ENCODE results near the gene CYP2W1. TPM values are rescaled to one million over a fixed set of nuclear protein-coding genes. Genes with fewer than 3 reads are reported as not detected.
A peak's percentile ranks its signal among the peaks of the same experiment; 100 is the strongest.

CYP2W1 gene
- polyA plus RNA-seq, 2 of the 4 experiments (the other 2 are of a cell fraction), result not detected

DNA sequence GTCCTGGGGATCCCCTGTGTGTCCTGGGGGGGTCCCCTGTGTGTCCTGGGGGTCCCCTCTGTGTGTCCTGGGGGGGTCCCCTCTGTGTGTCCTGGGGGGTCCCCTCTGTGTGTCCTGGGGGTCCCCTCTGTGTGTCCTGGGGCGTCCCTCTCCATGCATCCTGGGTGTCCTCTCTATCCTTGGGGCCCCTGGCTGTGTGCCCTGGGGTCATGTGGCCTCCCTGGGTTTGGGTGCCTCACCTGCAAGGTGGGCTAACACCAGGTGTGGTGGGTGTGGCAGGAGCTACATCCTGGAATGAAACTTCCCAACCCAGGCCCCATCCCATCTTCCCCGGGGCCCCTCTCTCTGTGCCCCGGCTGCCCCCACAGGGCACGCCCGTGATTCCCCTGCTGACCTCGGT lies 4.9 kb downstream of the CYP2W1 start:
- CTCF ChIA-PET, result interaction anchor here (1.6 to 4.0 kb wide), 3 partner anchors 11 to 78 kb away, joined by 5 to 22 read pairs (median 16); no protein-coding TSS in a partner anchor
- ATAC-seq (no peak), DNase-seq (ENCODE audit: low read depth in 1 of 2, low spot score in 1 of 2) (no peak), FAIRE-seq (no peak)
- H3K4me2 ChIP-seq, result no peak overlapping the region
- 100% methylated on average over 1 of the region's 6 CpGs for WGBS (ENCODE audit: missing lambda C conversion rate)
- TF ChIP-seq NPAS2 (CRISPR knock-in tag; IDR thresholded peaks at IDR 0.05; ENCODE audit: borderline replicate concordance), result no peak
- TF ChIP-seq MAX (IDR thresholded peaks at IDR 0.05), result no peak
- TF ChIP-seq KDM5A (IDR thresholded peaks at IDR 0.05), result no peak
- TF ChIP-seq JUN (IDR thresholded peaks at IDR 0.05), result no peak
- no peak for TF ChIP-seq RNF2 (IDR thresholded peaks at IDR 0.05; ENCODE audit: borderline replicate concordance, low read depth)
- no peak for TF ChIP-seq ESRRA (IDR thresholded peaks at IDR 0.05; ENCODE audit: borderline replicate concordance, low read length)
- TF ChIP-seq FOSB (CRISPR knock-in tag; IDR thresholded peaks at IDR 0.05), result no peak
- TF ChIP-seq ZFP36 (IDR thresholded peaks at IDR 0.05; ENCODE audit: borderline replicate concordance, partially characterized antibody), result no peak
- no peak overlapping the region for H3K4me3 ChIP-seq
- H3K9me3 ChIP-seq, result no peaks in the 10 kb centered on the region
- no peak overlapping the region for H3K27ac ChIP-seq
- POLR2A ChIA-PET, result no interaction called here
- H3K4me1 ChIP-seq, result peaks cover 20% of the 10 kb centered on the region

GRCh38 chr7:988426-988911 lies 5.5 kb downstream of the CYP2W1 start:
- ChIA-PET CTCF (interaction anchor here (1.4 to 1.7 kb wide), 2 partner anchors 77 to 187 kb away, joined by 5 to 16 read pairs; no protein-coding TSS in a partner anchor), POLR2A (no interaction called here)
- FAIRE-seq (no peak), ATAC-seq (no peak), DNase-seq (ENCODE audit: low read depth in 1 of 2, low spot score in 1 of 2) (no peak)
- Histone ChIP-seq H3K9me3 (no peaks in the 10 kb centered on the region), H3K4me2 (no peak overlapping the region), H3K27ac (peak overlapping the region in 1 of 2 experiments; percentile 4; a peak in 2 of 6 replicates), H3K4me3 (no peak overlapping the region), H3K4me1 (peaks cover 22% of the 10 kb centered on the region)
- WGBS (ENCODE audit: missing lambda C conversion rate), result 80% methylated on average over 3 of the region's 24 CpGs
- no peak for TF ChIP-seq ZSCAN20 (CRISPR knock-in tag; IDR thresholded peaks at IDR 0.05)
- no peak for TF ChIP-seq NFE2L2 (conservative IDR thresholded peaks at IDR 0.05; ENCODE audit: low read length)
- no peak for TF ChIP-seq POLR2AphosphoS2 (conservative IDR thresholded peaks at IDR 0.05; ENCODE audit: low read length)
- no peak for TF ChIP-seq EHF (CRISPR knock-in tag; IDR thresholded peaks at IDR 0.05)
- TF ChIP-seq CEBPB (IDR thresholded peaks at IDR 0.05), result no peak
- no peak for TF ChIP-seq BHLHE40 (IDR thresholded peaks at IDR 0.05; ENCODE audit: low read depth, low read length)
- TF ChIP-seq JUNB (IDR thresholded peaks at IDR 0.05), result no peak
- no peak for TF ChIP-seq HDAC2 (IDR thresholded peaks at IDR 0.05)
- TF ChIP-seq, protein P1, sequence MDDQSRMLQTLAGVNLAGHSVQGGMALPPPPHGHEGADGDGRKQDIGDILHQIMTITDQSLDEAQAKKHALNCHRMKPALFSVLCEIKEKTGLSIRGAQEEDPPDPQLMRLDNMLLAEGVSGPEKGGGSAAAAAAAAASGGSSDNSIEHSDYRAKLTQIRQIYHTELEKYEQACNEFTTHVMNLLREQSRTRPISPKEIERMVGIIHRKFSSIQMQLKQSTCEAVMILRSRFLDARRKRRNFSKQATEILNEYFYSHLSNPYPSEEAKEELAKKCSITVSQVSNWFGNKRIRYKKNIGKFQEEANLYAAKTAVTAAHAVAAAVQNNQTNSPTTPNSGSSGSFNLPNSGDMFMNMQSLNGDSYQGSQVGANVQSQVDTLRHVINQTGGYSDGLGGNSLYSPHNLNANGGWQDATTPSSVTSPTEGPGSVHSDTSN (IDR thresholded peaks at IDR 0.05), result no peak
- no peak for TF ChIP-seq EHMT2 (IDR thresholded peaks at IDR 0.05; ENCODE audit: low read depth)
- no peak for TF ChIP-seq HOXA7 (CRISPR knock-in tag; IDR thresholded peaks at IDR 0.05)
- no peak for TF ChIP-seq RARB (CRISPR knock-in tag; IDR thresholded peaks at IDR 0.05)

GRCh38 chr7:988963-989529 lies 6.1 kb downstream of the CYP2W1 start:
- Histone ChIP-seq H3K27ac (peak overlapping the region in 1 of 2 experiments; percentile 4; a peak in 1 of 6 replicates), H3K4me3 (no peak overlapping the region), H3K4me1 (peaks cover 23% of the 10 kb centered on the region), H3K9me3 (no peaks in the 10 kb centered on the region), H3K4me2 (no peak overlapping the region)
- FAIRE-seq, result no peak
- 95% methylated on average over 2 of the region's 15 CpGs for WGBS (ENCODE audit: missing lambda C conversion rate)
- ChIA-PET CTCF (interaction anchor here (1.4 to 1.7 kb wide), 2 partner anchors 76 to 187 kb away, joined by 5 to 16 read pairs; no protein-coding TSS in a partner anchor), POLR2A (no interaction called here)
- no peak for ATAC-seq
- DNase-seq (ENCODE audit: low read depth in 1 of 2, low spot score in 1 of 2), result no peak
- TF ChIP-seq HDAC2 (IDR thresholded peaks at IDR 0.05), result no peak
- TF ChIP-seq HOXB5 (CRISPR knock-in tag; IDR thresholded peaks at IDR 0.05), result no peak
- TF ChIP-seq HES2 (IDR thresholded peaks at IDR 0.05), result no peak
- TF ChIP-seq SMC3 (IDR thresholded peaks at IDR 0.05), result no peak
- TF ChIP-seq, protein P2, sequence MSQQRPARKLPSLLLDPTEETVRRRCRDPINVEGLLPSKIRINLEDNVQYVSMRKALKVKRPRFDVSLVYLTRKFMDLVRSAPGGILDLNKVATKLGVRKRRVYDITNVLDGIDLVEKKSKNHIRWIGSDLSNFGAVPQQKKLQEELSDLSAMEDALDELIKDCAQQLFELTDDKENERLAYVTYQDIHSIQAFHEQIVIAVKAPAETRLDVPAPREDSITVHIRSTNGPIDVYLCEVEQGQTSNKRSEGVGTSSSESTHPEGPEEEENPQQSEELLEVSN (IDR thresholded peaks at IDR 0.05; ENCODE audit: borderline replicate concordance, low read depth), result no peak
- TF ChIP-seq RNF2 (IDR thresholded peaks at IDR 0.05; ENCODE audit: borderline replicate concordance, low read depth), result no peak
- TF ChIP-seq ESRRA (IDR thresholded peaks at IDR 0.05; ENCODE audit: borderline replicate concordance, low read length), result no peak
- TF ChIP-seq FOSL2 (IDR thresholded peaks at IDR 0.05), result no peak
- TF ChIP-seq FOSL2 (CRISPR knock-in tag; IDR thresholded peaks at IDR 0.05), result no peak
- TF ChIP-seq ATOH8 (CRISPR knock-in tag; IDR thresholded peaks at IDR 0.05; ENCODE audit: low read depth), result no peak
- no peak for TF ChIP-seq MAFK (IDR thresholded peaks at IDR 0.05; ENCODE audit: partially characterized antibody)
- no peak for TF ChIP-seq EHF (CRISPR knock-in tag; IDR thresholded peaks at IDR 0.05)
- TF ChIP-seq, protein P3, sequence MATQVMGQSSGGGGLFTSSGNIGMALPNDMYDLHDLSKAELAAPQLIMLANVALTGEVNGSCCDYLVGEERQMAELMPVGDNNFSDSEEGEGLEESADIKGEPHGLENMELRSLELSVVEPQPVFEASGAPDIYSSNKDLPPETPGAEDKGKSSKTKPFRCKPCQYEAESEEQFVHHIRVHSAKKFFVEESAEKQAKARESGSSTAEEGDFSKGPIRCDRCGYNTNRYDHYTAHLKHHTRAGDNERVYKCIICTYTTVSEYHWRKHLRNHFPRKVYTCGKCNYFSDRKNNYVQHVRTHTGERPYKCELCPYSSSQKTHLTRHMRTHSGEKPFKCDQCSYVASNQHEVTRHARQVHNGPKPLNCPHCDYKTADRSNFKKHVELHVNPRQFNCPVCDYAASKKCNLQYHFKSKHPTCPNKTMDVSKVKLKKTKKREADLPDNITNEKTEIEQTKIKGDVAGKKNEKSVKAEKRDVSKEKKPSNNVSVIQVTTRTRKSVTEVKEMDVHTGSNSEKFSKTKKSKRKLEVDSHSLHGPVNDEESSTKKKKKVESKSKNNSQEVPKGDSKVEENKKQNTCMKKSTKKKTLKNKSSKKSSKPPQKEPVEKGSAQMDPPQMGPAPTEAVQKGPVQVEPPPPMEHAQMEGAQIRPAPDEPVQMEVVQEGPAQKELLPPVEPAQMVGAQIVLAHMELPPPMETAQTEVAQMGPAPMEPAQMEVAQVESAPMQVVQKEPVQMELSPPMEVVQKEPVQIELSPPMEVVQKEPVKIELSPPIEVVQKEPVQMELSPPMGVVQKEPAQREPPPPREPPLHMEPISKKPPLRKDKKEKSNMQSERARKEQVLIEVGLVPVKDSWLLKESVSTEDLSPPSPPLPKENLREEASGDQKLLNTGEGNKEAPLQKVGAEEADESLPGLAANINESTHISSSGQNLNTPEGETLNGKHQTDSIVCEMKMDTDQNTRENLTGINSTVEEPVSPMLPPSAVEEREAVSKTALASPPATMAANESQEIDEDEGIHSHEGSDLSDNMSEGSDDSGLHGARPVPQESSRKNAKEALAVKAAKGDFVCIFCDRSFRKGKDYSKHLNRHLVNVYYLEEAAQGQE (IDR thresholded peaks at IDR 0.05), result no peak
